ENCODE measurements around the gene ADD3. TPM values are rescaled to one million over a fixed set of nuclear protein-coding genes. Genes with fewer than 3 reads are reported as not detected.

The ADD3 gene
- total and polyA plus RNA-seq, 10 of the 15 experiments (the other 5 are each of a cell fraction or from before 2014, with no cell fraction given), result 27.3 to 129 (median 67.8) TPM

Small RNA genes lying within 50 kb of the gene (small RNA-seq; reads per million reads assigned to genes)
- not detected for gene SNRPGP12

Other genes starting within 250 kb of the ADD3 start
- gene XPNPEP1, start 84.5 kb upstream of the ADD3 start, total RNA-seq (2014; rRNA removed), result 52.7 and 53.0 TPM in 2 replicates
- gene XPNPEP1, start 84.5 kb upstream of the ADD3 start, total RNA-seq (2014; rRNA removed; fragmentation: Illumina TruSeq; extraction: Trizol), result 39.1 and 42.4 TPM in 2 replicates
- 43.7 and 44.6 TPM in 2 replicates for gene XPNPEP1, start 84.5 kb upstream of the ADD3 start, total RNA-seq (2021)
- gene XPNPEP1, start 84.5 kb upstream of the ADD3 start, polyA plus RNA-seq (2011; rRNA removed), result 76.8 and 108 TPM in 2 replicates
- gene XPNPEP1, start 84.5 kb upstream of the ADD3 start, polyA plus RNA-seq (2014; fragmentation: Illumina TruSeq; extraction: Trizol), result 50.7 and 60.8 TPM in 2 replicates
- 10 to 100 TPM; 22.7 to 28.4 TPM for gene XPNPEP1, start 84.5 kb upstream of the ADD3 start, polyA plus RNA-seq (2014; fragmentation: Nextera tagmentation; extraction: Ambion mirVana)
- gene XPNPEP1, start 84.5 kb upstream of the ADD3 start, polyA plus RNA-seq (2014; rRNA removed), result 50.0 and 69.7 TPM in 2 replicates
- 10 to 100 TPM; 30.4 to 32.1 TPM for gene XPNPEP1, start 84.5 kb upstream of the ADD3 start, polyA plus RNA-seq (2016; fragmentation: Nextera tagmentation; extraction: Ambion mirVana)
- 0.23 and 0.49 TPM in 2 replicates for gene MXI1, start 199.6 kb downstream of the ADD3 start, total RNA-seq (2014; rRNA removed)
- gene MXI1, start 199.6 kb downstream of the ADD3 start, total RNA-seq (2014; rRNA removed; fragmentation: Illumina TruSeq; extraction: Trizol), result 0.37 and 0.58 TPM in 2 replicates
- 0.35 and 0.74 TPM in 2 replicates for gene MXI1, start 199.6 kb downstream of the ADD3 start, total RNA-seq (2021)
- gene MXI1, start 199.6 kb downstream of the ADD3 start, polyA plus RNA-seq (2011; rRNA removed), result 8.0 and 12.1 TPM in 2 replicates
- gene MXI1, start 199.6 kb downstream of the ADD3 start, polyA plus RNA-seq (2014; fragmentation: Illumina TruSeq; extraction: Trizol), result 0.46 and 1.1 TPM in 2 replicates
- under 1 TPM; 0.26 to 0.37 TPM for gene MXI1, start 199.6 kb downstream of the ADD3 start, polyA plus RNA-seq (2014; fragmentation: Nextera tagmentation; extraction: Ambion mirVana)
- gene MXI1, start 199.6 kb downstream of the ADD3 start, polyA plus RNA-seq (2014; rRNA removed), result 0.24 and 0.63 TPM in 2 replicates
- under 1 TPM; 0.34 to 0.50 TPM for gene MXI1, start 199.6 kb downstream of the ADD3 start, polyA plus RNA-seq (2016; fragmentation: Nextera tagmentation; extraction: Ambion mirVana)

All from GM12878 (cell line).